CD4-positive, alpha-beta memory T cell (primary cell): ENCODE data around the gene SH3D21. TPM values are rescaled to one million over a fixed set of nuclear protein-coding genes. Genes with fewer than 3 reads are reported as not detected.

ENCODE experiments used
- CTCF ChIA-PET: fragments of 350-600 bp; sonication (Branson Sonifier 250); formaldehyde crosslinking; loops from one replicate; lab custom pipeline; 2021; ENCODE audit warnings: inconsistent platforms; ENCODE audit not compliant: partially characterized antibody; lab: Charles Lee
- POLR2A ChIA-PET: fragments of 350-600 bp; sonication (Branson Sonifier 250); formaldehyde crosslinking; loops from one replicate; lab custom pipeline; 2021; ENCODE audit not compliant: partially characterized antibody; lab: Charles Lee
- DNase-seq, 5 donors: peaks; one replicate each; pipeline versions ENCODE4 v3.0.0 to v3.0.0-alpha.2; 2020 to 2022; ENCODE audit warnings: mixed read lengths in 1 of 5
- H3K27ac ChIP-seq: one replicate; pipeline ENCODE4 v1.7.0; 2013; ENCODE audit warnings: low read depth, low read length
- H3K27me3 ChIP-seq: 2 replicates; pipeline ENCODE4 v1.7.0; 2013; ENCODE audit warnings: mild to moderate bottlenecking, low read length, moderate library complexity; ENCODE audit not compliant: insufficient read depth
- H3K36me3 ChIP-seq: 2 replicates; pipeline ENCODE4 v1.7.0; 2013; ENCODE audit warnings: mild to moderate bottlenecking, low read length, moderate library complexity; ENCODE audit not compliant: insufficient read depth
- H3K4me1 ChIP-seq: 2 replicates; pipeline ENCODE4 v1.7.0; 2013; ENCODE audit warnings: mild to moderate bottlenecking, low read length, moderate library complexity; ENCODE audit not compliant: insufficient read depth
- H3K4me3 ChIP-seq, 2 donors: one replicate each; pipeline ENCODE4 v1.7.0; 2013; ENCODE audit warnings: low read length in 2 of 2, mild to moderate bottlenecking in 1 of 2
- H3K9me3 ChIP-seq, 2 donors: one replicate each; pipeline ENCODE4 v1.7.0; 2013; ENCODE audit warnings: low read length in 2 of 2, control low read depth in 1 of 2; ENCODE audit not compliant: control insufficient read depth in 1 of 2
- H3K27ac Mint-ChIP-seq, 7 donors: one replicate each; pipeline ENCODE4 v1.8.0; 2020 to 2021; ENCODE audit warnings: mixed read lengths in 7 of 7, mild to moderate bottlenecking in 6 of 7, inconsistent platforms in 3 of 7, moderate library complexity in 3 of 7
- H3K27me3 Mint-ChIP-seq, 2 donors: one replicate each; pipeline ENCODE4 v1.8.0; 2020 to 2021; ENCODE audit warnings: mixed read lengths in 2 of 2
- H3K36me3 Mint-ChIP-seq, 2 donors: one replicate each; pipeline ENCODE4 v1.8.0; 2020 to 2021; ENCODE audit warnings: mixed read lengths in 2 of 2, inconsistent platforms in 1 of 2, mild to moderate bottlenecking in 1 of 2
- H3K4me1 Mint-ChIP-seq, 4 donors: one replicate each; pipeline ENCODE4 v1.8.0; 2020 to 2021; ENCODE audit warnings: mixed read lengths in 4 of 4, mild to moderate bottlenecking in 1 of 4
- H3K4me3 Mint-ChIP-seq, 8 donors: one replicate each; pipeline ENCODE4 v1.8.0; 2020 to 2021; ENCODE audit warnings: mixed read lengths in 8 of 8, mild to moderate bottlenecking in 7 of 8, moderate library complexity in 6 of 8, inconsistent platforms in 3 of 8
- H3K9me3 Mint-ChIP-seq, 8 donors: one replicate each; pipeline ENCODE4 v1.8.0; 2020 to 2021; ENCODE audit warnings: mixed read lengths in 8 of 8, mild to moderate bottlenecking in 5 of 8, inconsistent platforms in 3 of 8, moderate library complexity in 1 of 8
- intact Hi-C: fragments of 100-400 bp; cut with micrococcal nuclease; formaldehyde crosslinking; loops from one replicate; pipeline ENCODE4 v1.15.1; 2023
- polyA plus RNA-seq, 2 donors: library from polyadenylated mRNA; unstranded; fragments of 300-500 nt; fragmentation: Illumina TruSeq; gene quantifications; one replicate each; pipeline ENCODE4 v1.2.3, GENCODE V29; 2021
- total RNA-seq, 2 experiments: library from RNA; stranded (reverse); gene quantifications; one replicate each; pipeline ENCODE4 v1.2.3, GENCODE V29; 2021

SH3D21 gene
- total and polyA plus RNA-seq, 4 experiments from 2014 or later, result 3.2 to 3.3 TPM; not detected in 2

DNA sequence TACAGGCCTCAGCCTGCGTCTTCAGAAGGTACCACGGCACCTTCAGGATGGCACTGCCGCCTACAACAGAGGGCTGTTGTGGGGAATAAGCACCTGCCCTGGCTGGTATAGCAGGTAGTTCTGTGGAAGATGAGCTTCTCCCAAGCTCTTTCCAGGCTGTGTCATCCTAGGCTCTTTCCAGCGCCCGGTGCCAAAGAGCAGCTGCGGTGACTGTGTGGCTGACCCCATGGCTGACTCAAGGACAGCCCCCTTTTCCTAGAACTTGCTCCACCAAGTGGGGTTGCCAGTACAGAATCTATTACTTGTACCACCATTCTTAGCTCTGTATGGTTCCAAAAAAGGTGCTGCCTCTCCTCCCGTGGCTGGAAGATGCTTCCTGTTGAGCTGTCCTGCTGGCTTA is 39.2 kb downstream of the SH3D21 start:
- intact Hi-C loops, result no loop called here
- Mint-ChIP-seq H3K36me3 (peaks cover 33 to 54% of the 10 kb centered on the region in 2 donors), H3K9me3 (peaks cover 0 to 2% (median 0%) of the 10 kb centered on the region in 8 donors), H3K27ac (peak overlapping the region in 1 of 7 donors; percentile 37), H3K27me3 (no peaks in the 10 kb centered on the region), H3K4me3 (no peak overlapping the region), H3K4me1 (peaks cover 2 to 32% (median 9%) of the 10 kb centered on the region in 4 donors)
- peaks cover 13% of the 10 kb centered on the region for H3K4me1 ChIP-seq
- H3K27ac ChIP-seq, result no peak overlapping the region
- POLR2A ChIA-PET, result interaction anchor here (0.7 to 2.1 kb wide), 5 partner anchors 11 to 74 kb away, joined by 3 to 6 read pairs (median 4); partner anchors contain the start of gene STK40
- peaks cover 54% of the 10 kb centered on the region for H3K36me3 ChIP-seq
- H3K9me3 ChIP-seq, result no peaks in the 10 kb centered on the region
- no peak for DNase-seq
- no peak overlapping the region for H3K4me3 ChIP-seq
- H3K27me3 ChIP-seq, result no peaks in the 10 kb centered on the region
- CTCF ChIA-PET, result interaction anchor here (0.8 to 6.7 kb wide), 5 partner anchors 14 to 78 kb away, joined by 3 to 122 read pairs (median 10); no protein-coding TSS in a partner anchor

DNA sequence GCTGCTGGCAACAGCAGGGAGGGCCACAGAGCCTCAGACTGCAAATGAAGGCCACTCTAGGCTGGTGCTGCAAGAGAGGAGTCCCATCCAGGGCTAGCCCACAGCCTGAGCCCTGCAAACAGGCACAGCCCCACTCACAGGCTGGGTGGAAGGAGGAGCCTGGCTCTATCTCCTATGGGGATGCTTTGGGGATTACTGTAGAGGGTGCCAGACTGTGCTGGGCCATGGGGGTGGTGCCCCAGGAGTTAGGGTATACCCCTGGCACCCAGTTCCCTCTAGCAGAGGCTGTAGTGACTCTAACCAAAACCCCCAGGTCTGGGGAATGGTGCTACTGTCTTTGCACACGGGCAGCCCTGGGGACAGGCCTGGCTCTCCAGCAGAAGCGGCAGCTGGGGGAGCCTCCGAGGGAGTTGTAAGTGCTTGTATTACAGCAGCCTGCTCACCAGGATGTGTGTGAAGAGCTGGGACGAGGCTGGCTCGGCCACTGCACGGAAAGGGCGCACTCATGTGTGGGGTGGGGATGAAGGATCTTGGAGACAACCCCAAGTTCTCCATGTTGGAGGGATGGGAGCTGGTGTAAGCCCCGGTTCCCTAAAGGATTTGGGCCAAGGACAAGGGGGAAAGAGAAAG is 40.7 kb downstream of the SH3D21 start:
- no peak for DNase-seq
- Histone ChIP-seq H3K4me3 (no peak overlapping the region), H3K27me3 (no peaks in the 10 kb centered on the region), H3K4me1 (peaks cover 28% of the 10 kb centered on the region), H3K36me3 (peaks cover 49% of the 10 kb centered on the region), H3K9me3 (no peaks in the 10 kb centered on the region), H3K27ac (no peak overlapping the region)
- Mint-ChIP-seq H3K9me3 (no peaks in the 10 kb centered on the region), H3K27me3 (no peaks in the 10 kb centered on the region), H3K4me3 (no peak overlapping the region), H3K4me1 (peaks cover 10 to 39% (median 21%) of the 10 kb centered on the region in 4 donors), H3K36me3 (peaks cover 24 to 53% of the 10 kb centered on the region in 2 donors), H3K27ac (peak overlapping the region in 1 of 7 donors; percentile 10)
- POLR2A ChIA-PET, result interaction anchor here (0.7 to 0.8 kb wide), 2 partner anchors 10 to 20 kb away, joined by 3 to 4 read pairs; no protein-coding TSS in a partner anchor
- CTCF ChIA-PET, result interaction anchor here (1.2 to 15.0 kb wide), 2 partner anchors 22 to 39 kb away, joined by 3 to 107 read pairs; no protein-coding TSS in a partner anchor
- intact Hi-C loops, result no loop called here

DNA sequence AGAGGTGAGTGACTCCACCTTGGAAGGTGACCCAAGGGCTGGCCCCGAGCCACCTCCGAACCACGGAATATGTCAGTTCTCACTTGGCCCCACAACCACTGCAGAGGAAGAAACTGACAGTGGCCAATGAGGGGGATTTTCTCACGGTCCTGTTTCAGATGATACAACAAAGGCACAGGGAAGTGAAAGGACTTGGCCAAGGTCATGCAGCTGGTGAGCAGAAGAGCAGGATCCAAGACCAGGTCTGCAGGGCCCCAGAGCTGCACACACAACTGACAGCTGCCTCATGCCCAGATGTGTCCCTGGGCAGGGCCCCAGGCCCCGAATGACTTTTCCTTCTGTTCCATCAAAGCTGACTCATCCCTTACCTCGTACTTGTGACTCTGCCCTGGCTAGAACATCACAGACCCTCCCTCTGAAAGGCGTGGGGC is 43.1 kb downstream of the SH3D21 start:
- Mint-ChIP-seq H3K36me3 (peaks cover 22 to 66% of the 10 kb centered on the region in 2 donors), H3K27ac (peak overlapping the region in 3 of 7 donors; percentile 12 to 85 (median 75)), H3K4me3 (no peak overlapping the region), H3K4me1 (peaks cover 10 to 42% (median 25%) of the 10 kb centered on the region in 4 donors), H3K9me3 (no peaks in the 10 kb centered on the region), H3K27me3 (no peaks in the 10 kb centered on the region)
- no peak for DNase-seq
- Histone ChIP-seq H3K4me3 (no peak overlapping the region), H3K27ac (no peak overlapping the region), H3K36me3 (peaks cover 52% of the 10 kb centered on the region), H3K4me1 (peaks cover 24% of the 10 kb centered on the region), H3K27me3 (no peaks in the 10 kb centered on the region), H3K9me3 (no peaks in the 10 kb centered on the region)
- ChIA-PET CTCF (interaction anchor here (1.7 to 15.0 kb wide), 2 partner anchors 11 to 19 kb away, joined by 6 to 107 read pairs; no protein-coding TSS in a partner anchor), POLR2A (interaction anchor here (0.7 to 8.7 kb wide), 2 partner anchors 18 to 71 kb away, joined by 3 to 73 read pairs; no protein-coding TSS in a partner anchor)
- intact Hi-C loops, result no loop called here

DNA sequence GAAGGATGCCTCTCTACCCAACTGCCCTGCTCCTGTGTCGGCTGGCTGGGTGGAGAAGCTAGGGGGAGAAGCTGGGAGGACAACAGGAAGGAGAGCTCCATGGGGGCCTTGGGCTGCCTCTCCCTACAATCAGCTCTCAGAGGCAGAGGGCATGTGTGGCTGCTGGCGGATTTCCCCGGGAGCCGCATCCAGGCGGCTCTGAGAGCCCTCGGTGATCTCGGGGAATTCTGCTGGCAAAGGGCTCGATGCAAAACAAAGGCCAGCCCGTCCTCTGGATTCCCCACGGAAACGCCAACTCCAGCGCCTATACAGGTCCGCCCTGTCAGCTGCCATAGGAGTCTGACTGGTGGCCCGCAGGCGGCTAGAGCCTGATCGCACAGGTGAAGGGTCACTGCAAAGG is 43.7 kb downstream of the SH3D21 start:
- Histone ChIP-seq H3K4me1 (peaks cover 24% of the 10 kb centered on the region), H3K4me3 (no peak overlapping the region), H3K27me3 (no peaks in the 10 kb centered on the region), H3K27ac (no peak overlapping the region), H3K9me3 (no peaks in the 10 kb centered on the region), H3K36me3 (peaks cover 53% of the 10 kb centered on the region)
- no peaks in the 10 kb centered on the region for H3K27me3 Mint-ChIP-seq
- ChIA-PET CTCF (interaction anchor here (0.6 to 15.0 kb wide), 7 partner anchors 7 to 110 kb away, joined by 3 to 107 read pairs (median 6); partner anchors contain the start of gene LSM10), POLR2A (interaction anchor here (0.7 to 8.7 kb wide), 4 partner anchors 17 to 70 kb away, joined by 3 to 73 read pairs (median 6); partner anchors contain the start of gene LSM10)
- H3K27ac Mint-ChIP-seq, result peak overlapping the region in 2 of 7 donors; percentile 64 to 85
- intact Hi-C loops, result loop anchor here (2.0 kb wide), 1 partner anchor 19 kb away; no protein-coding TSS in a partner anchor
- no peak for DNase-seq
- no peak overlapping the region for H3K4me3 Mint-ChIP-seq
- no peaks in the 10 kb centered on the region for H3K9me3 Mint-ChIP-seq
- peaks cover 26 to 65% of the 10 kb centered on the region in 2 donors for H3K36me3 Mint-ChIP-seq
- peaks cover 10 to 40% (median 23%) of the 10 kb centered on the region in 4 donors for H3K4me1 Mint-ChIP-seq

DNA sequence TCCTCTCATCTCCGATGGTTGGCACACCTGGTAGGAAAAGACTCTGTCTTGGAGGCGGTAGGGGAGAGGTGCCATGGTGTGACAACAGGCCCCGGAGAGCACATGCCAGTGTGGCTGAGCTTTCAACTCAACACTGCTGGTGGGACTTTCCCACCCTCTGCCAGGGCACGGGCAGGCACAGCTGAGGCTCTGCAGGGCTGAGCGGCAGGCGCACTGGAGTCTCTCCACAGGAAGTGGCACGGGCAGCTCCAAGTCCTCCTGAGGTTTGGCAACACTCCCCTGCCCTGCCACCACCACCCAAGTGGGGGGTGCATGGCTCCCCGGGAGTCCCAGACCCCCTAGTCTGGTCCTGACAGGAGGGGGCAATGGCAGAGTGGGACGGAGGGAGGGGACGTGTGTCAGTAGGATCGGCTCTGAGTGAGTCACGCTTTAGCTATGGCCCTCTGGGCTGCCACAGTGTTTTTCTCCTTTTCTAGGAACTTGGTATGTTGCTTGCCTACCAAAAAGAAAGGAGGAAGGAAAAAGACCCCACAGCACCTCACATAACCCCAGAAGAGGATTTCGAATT is 44.6 kb downstream of the SH3D21 start:
- Histone ChIP-seq H3K4me1 (peaks cover 24% of the 10 kb centered on the region), H3K36me3 (peaks cover 53% of the 10 kb centered on the region), H3K9me3 (no peaks in the 10 kb centered on the region), H3K27me3 (no peaks in the 10 kb centered on the region), H3K27ac (peak overlapping the region; percentile 19), H3K4me3 (no peak overlapping the region)
- intact Hi-C loops, result loop anchor here (1.0 to 2.0 kb wide), 2 partner anchors 18 to 36 kb away; no protein-coding TSS in a partner anchor
- Mint-ChIP-seq H3K36me3 (peaks cover 26 to 65% of the 10 kb centered on the region in 2 donors), H3K4me1 (peaks cover 10 to 37% (median 22%) of the 10 kb centered on the region in 4 donors), H3K27me3 (no peaks in the 10 kb centered on the region), H3K4me3 (peak overlapping the region in 7 of 8 donors; percentile 10 to 66 (median 58)), H3K9me3 (no peaks in the 10 kb centered on the region), H3K27ac (peak overlapping the region; percentile 66 to 91 (median 83))
- DNase-seq, result peak; percentile 42 to 82 (median 53)
- ChIA-PET CTCF (interaction anchor here (0.6 to 15.0 kb wide), 8 partner anchors 8 to 109 kb away, joined by 3 to 107 read pairs (median 5); partner anchors contain the start of gene LSM10), POLR2A (interaction anchor here (0.7 to 8.7 kb wide), 7 partner anchors 8 to 1509 kb away, joined by 3 to 73 read pairs (median 5); partner anchors contain the start of genes LSM10 and STK40)

DNA sequence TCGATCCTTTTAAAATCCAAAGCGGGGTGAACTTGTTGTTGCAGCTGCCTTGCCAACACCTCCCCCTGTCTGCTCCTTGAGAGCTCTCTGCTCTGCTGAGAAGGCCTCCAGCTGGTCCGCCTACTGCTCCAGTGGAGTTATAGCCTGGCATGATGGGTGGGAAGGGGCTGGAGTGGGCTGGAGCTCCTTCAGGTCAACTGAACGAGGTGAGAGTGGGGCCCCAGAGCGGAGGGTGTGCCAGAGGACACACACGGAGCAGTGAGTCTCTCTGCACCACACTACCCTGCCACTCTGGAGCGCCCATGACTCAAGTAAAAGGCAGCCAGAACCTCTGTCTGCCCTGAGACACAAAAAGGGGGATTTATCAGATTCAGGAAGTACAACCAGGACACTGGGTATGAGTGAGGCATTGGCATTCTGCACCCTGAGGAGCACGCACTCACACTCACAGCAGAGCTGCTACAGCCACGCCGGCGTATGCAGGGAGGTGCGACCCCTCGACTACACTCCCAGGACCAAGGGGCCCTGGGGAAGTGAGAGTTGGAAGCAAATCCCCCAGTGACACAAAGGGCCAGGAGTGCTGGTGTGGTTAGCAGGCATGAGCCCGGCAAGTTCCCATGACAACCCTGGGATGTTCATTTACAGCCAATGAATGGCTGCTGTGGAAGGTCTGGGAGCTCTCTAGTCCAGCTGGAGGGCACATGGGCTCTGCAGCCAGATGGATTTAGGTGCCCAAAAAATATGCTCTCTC is 45.2 kb downstream of the SH3D21 start:
- Histone ChIP-seq H3K27me3 (no peaks in the 10 kb centered on the region), H3K27ac (peak overlapping the region; percentile 19), H3K4me1 (peaks cover 24% of the 10 kb centered on the region), H3K4me3 (no peak overlapping the region), H3K36me3 (peaks cover 50% of the 10 kb centered on the region), H3K9me3 (no peaks in the 10 kb centered on the region)
- DNase-seq, result no peak
- no peaks in the 10 kb centered on the region for H3K27me3 Mint-ChIP-seq
- intact Hi-C loops, result loop anchor here (1.0 to 2.0 kb wide), 2 partner anchors 17 to 35 kb away; no protein-coding TSS in a partner anchor
- H3K4me1 Mint-ChIP-seq, result peaks cover 10 to 40% (median 22%) of the 10 kb centered on the region in 4 donors
- H3K27ac Mint-ChIP-seq, result peak overlapping the region; percentile 39 to 83 (median 73)
- no peaks in the 10 kb centered on the region for H3K9me3 Mint-ChIP-seq
- ChIA-PET POLR2A (interaction anchor here (0.9 to 8.7 kb wide), 6 partner anchors 8 to 67 kb away, joined by 3 to 73 read pairs (median 6); partner anchors contain the start of genes LSM10 and STK40), CTCF (interaction anchor here (0.9 to 15.0 kb wide), 6 partner anchors 9 to 68 kb away, joined by 3 to 107 read pairs (median 6); partner anchors contain the start of gene LSM10)
- peaks cover 29 to 64% of the 10 kb centered on the region in 2 donors for H3K36me3 Mint-ChIP-seq
- no peak overlapping the region for H3K4me3 Mint-ChIP-seq
